Measurements from ENCODE around the gene PROSER1.
"Not testable (repeated sequence)": the region's sequence is repeated elsewhere in the genome, so short reads cannot be mapped to it uniquely, and the experiment has no call there.

The PROSER1 gene

GRCh38 chr13:39037880-39038568 is at the start of gene PROSER1, which contains the start of gene NHLRC3:
Gene PROSER1 (minus strand): TSS chr13:39038089. CDS start chr13:39037242, 847 bp downstream.
Gene NHLRC3 (plus strand): TSS chr13:39038456. CDS start chr13:39038640, 184 bp downstream.
- DNase-seq, result peak; percentile 33 to 66 (median 46)

GRCh38 chr13:39086251-39086945 is 48.5 kb upstream of the PROSER1 start:
- DNase-seq, result not testable (repeated sequence)

- no peak for DNase-seq
Observed at GRCh38 chr13:39073983-39074382, 36.1 kb upstream of the PROSER1 start.

- DNase-seq, result no peak
Observed at GRCh38 chr13:39072842-39073241, 35.0 kb upstream of the PROSER1 start.

- DNase-seq, result no peak
Observed at GRCh38 chr13:39062004-39062403, 24.1 kb upstream of the PROSER1 start.

- DNase-seq, result no peak
Observed at GRCh38 chr13:39058040-39058439, 20.2 kb upstream of the PROSER1 start.

- DNase-seq, result no peak
Observed at GRCh38 chr13:39056018-39056417, 18.1 kb upstream of the PROSER1 start.

GRCh38 chr13:39054112-39054511 is 16.2 kb upstream of the PROSER1 start:
- no peak for DNase-seq

- DNase-seq, result no peak
Observed at GRCh38 chr13:39052944-39053343, 15.1 kb upstream of the PROSER1 start.

- no peak for DNase-seq
Observed at GRCh38 chr13:39051157-39051556, 13.3 kb upstream of the PROSER1 start.

- DNase-seq, result no peak
Observed at GRCh38 chr13:39049274-39049673, 11.4 kb upstream of the PROSER1 start.

- no peak for DNase-seq
Observed at GRCh38 chr13:39048806-39049205, 10.9 kb upstream of the PROSER1 start.

- DNase-seq, result no peak
Observed at GRCh38 chr13:39047560-39047959, 9.7 kb upstream of the PROSER1 start.

GRCh38 chr13:39044536-39044935 is 6.6 kb upstream of the PROSER1 start:
- no peak for DNase-seq

- DNase-seq, result no peak
Observed at GRCh38 chr13:39040206-39040605, 2.3 kb upstream of the PROSER1 start.

- DNase-seq, result no peak
Observed at GRCh38 chr13:39039041-39039440, 1.2 kb upstream of the PROSER1 start.

- DNase-seq, result peak in 1 of 4 experiments; percentile 51
Observed at GRCh38 chr13:39038569-39039030, 711 bp upstream of the PROSER1 start.

GRCh38 chr13:39037410-39037879 is 444 bp downstream of the PROSER1 start:
- DNase-seq, result peak in 1 of 4 experiments; percentile 31

- DNase-seq, result no peak
Observed at GRCh38 chr13:39036212-39036611, 1.7 kb downstream of the PROSER1 start.

- no peak for DNase-seq
Observed at GRCh38 chr13:39035799-39036198, 2.1 kb downstream of the PROSER1 start.

- DNase-seq, result no peak
Observed at GRCh38 chr13:39035204-39035603, 2.7 kb downstream of the PROSER1 start.

GRCh38 chr13:39034085-39034484 is 3.8 kb downstream of the PROSER1 start:
- DNase-seq, result no peak

GRCh38 chr13:39032150-39032549 is 5.7 kb downstream of the PROSER1 start:
- DNase-seq, result no peak

- DNase-seq, result no peak
Observed at GRCh38 chr13:39025433-39025839, 12.5 kb downstream of the PROSER1 start.
